ENCODE measurements around the gene RNF39. TPM values are rescaled to one million over a fixed set of nuclear protein-coding genes. Genes with fewer than 3 reads are reported as not detected.

Gene RNF39
- total RNA-seq, 2 experiments from 2014 or later, result not detected

DNA sequence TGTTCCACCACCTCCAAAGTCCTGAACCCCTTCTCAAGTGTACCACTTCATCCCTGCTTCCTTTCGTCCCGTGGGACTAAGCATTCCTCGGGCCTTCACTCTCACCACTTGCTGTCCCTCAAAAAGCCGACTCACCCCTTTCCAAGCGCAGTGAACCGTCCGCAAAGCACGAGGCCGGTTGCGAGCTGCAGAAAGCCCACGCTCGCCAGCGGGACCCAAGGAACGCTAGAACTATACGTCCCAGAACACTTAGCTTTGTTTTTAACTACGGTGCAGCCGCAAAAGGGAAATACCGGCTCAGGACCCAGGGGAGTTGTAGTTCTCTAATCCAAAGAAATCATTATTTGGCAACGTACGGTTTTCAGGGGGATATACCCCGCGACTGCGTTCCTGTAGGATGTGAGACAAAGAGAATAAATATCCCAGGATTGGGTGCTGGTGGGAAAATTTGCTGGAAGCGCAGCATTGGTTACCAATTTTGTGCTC lies 14.9 kb downstream of the RNF39 start:
- peaks cover 27% of the 10 kb centered on the region for H3K36me3 ChIP-seq (ENCODE audit: insufficient read depth, low read length)
- BruUV-seq (replicated peaks), result TSS peak; percentile 82
- peak overlapping the region; percentile 92 for H3K4me2 ChIP-seq (ENCODE audit: low read length)
- H3K27ac ChIP-seq (ENCODE audit: low read depth, low read length, poor library complexity, severe bottlenecking), result peak overlapping the region; percentile 35
- peaks cover 31% of the 10 kb centered on the region for H3K4me1 ChIP-seq (ENCODE audit: insufficient read depth, low read length, poor library complexity, severe bottlenecking)
- intact Hi-C loops (cut with micrococcal nuclease; ENCODE audit: unreplicated experiment), result loop anchor here (10.0 kb wide), 2 partner anchors 284 to 1916 kb away; partner anchors contain the start of genes RPP21 and ZKSCAN8
- no peaks in the 10 kb centered on the region for H3K9me3 ChIP-seq (ENCODE audit: low read length)
- peak; percentile 24 for DNase-seq (ENCODE audit: low spot score)
- H4K20me1 ChIP-seq (ENCODE audit: insufficient read depth, low read length), result no peaks in the 10 kb centered on the region
- ChIA-PET CTCF (ENCODE audit: unreplicated experiment) (interaction anchor here (0.6 kb wide), 1 partner anchor 143 kb away, joined by 3 read pairs; no protein-coding TSS in a partner anchor), POLR2A (interaction anchor here (0.7 to 2.2 kb wide), 7 partner anchors 8 to 152 kb away, joined by 3 to 9 read pairs (median 5); partner anchors contain the start of gene TRIM26)
- no peaks in the 10 kb centered on the region for H3K9me2 ChIP-seq (ENCODE audit: insufficient read depth, low read length)
- H2AFZ ChIP-seq (ENCODE audit: low read length), result peak overlapping the region; percentile 96
- peak overlapping the region; percentile 81 for H3K4me3 ChIP-seq (ENCODE audit: low read depth, low read length, poor library complexity, severe bottlenecking)
- peaks cover 55% of the 10 kb centered on the region for H3K79me2 ChIP-seq (ENCODE audit: insufficient read depth, low read depth, low read length)
- TF ChIP-seq CTCF (conservative IDR thresholded peaks at IDR 0.05; ENCODE audit: low read length) (no peak), EZH2phosphoT487 (IDR thresholded peaks at IDR 0.05; ENCODE audit: borderline replicate concordance, low read depth, low read length) (no peak)

GRCh38 chr6:30055513-30055912 lies 20.1 kb downstream of the RNF39 start:
- DNase-seq (ENCODE audit: low spot score), result no peak
- Histone ChIP-seq H3K36me3 (ENCODE audit: insufficient read depth, low read length) (peaks cover 15% of the 10 kb centered on the region; the same call in 1 of the 2 replicates), H3K27ac (ENCODE audit: low read depth, low read length, poor library complexity, severe bottlenecking) (no peak overlapping the region), H2AFZ (ENCODE audit: low read length) (no peak overlapping the region), H3K4me2 (ENCODE audit: low read length) (no peak overlapping the region), H3K9me3 (ENCODE audit: low read length) (no peaks in the 10 kb centered on the region), H4K20me1 (ENCODE audit: insufficient read depth, low read length) (no peaks in the 10 kb centered on the region), H3K4me1 (ENCODE audit: insufficient read depth, low read length, poor library complexity, severe bottlenecking) (peaks cover 11% of the 10 kb centered on the region), H3K79me2 (ENCODE audit: insufficient read depth, low read depth, low read length) (peaks cover 12% of the 10 kb centered on the region), H3K4me3 (ENCODE audit: low read depth, low read length, poor library complexity, severe bottlenecking) (no peak overlapping the region), H3K9me2 (ENCODE audit: insufficient read depth, low read length) (no peaks in the 10 kb centered on the region)
- CTCF ChIA-PET (ENCODE audit: unreplicated experiment), result no interaction called here
- no TSS peak for BruUV-seq (replicated peaks)
- TF ChIP-seq CTCF (conservative IDR thresholded peaks at IDR 0.05; ENCODE audit: low read length) (no peak), EZH2phosphoT487 (IDR thresholded peaks at IDR 0.05; ENCODE audit: borderline replicate concordance, low read depth, low read length) (no peak)
- intact Hi-C loops (cut with micrococcal nuclease; ENCODE audit: unreplicated experiment), result no loop called here
- POLR2A ChIA-PET, result no interaction called here

DNA sequence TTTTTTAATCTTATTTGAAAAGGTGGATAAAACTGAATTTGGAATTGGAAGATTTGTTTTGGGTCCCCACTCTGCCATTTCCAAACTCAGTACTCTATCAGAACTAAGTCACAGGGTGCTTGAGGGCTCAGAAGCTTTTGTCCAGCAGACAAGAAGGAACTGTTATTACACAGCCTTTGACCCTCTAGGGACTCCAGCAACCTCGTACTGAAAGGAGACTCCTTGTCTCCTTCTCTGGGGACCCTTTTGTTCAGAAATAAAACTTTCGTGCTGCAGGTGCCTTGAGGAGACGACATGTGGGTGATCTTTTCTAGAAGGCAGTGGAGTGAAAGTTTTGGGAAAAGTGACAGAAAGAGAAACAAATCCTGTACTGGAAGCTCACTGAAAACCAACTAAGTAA lies 21.9 kb downstream of the RNF39 start:
- H3K4me1 ChIP-seq (ENCODE audit: insufficient read depth, low read length, poor library complexity, severe bottlenecking), result no peaks in the 10 kb centered on the region
- no peak overlapping the region for H3K4me2 ChIP-seq (ENCODE audit: low read length)
- no TSS peak for BruUV-seq (replicated peaks)
- H3K36me3 ChIP-seq (ENCODE audit: insufficient read depth, low read length), result peaks cover 15% of the 10 kb centered on the region; the same call in 1 of the 2 replicates
- H3K4me3 ChIP-seq (ENCODE audit: low read depth, low read length, poor library complexity, severe bottlenecking), result no peak overlapping the region
- no peaks in the 10 kb centered on the region for H4K20me1 ChIP-seq (ENCODE audit: insufficient read depth, low read length)
- ChIA-PET CTCF (ENCODE audit: unreplicated experiment) (no interaction called here), POLR2A (interaction anchor here (0.6 kb wide), 1 partner anchor 30 kb away, joined by 3 read pairs; no protein-coding TSS in a partner anchor)
- no peak for DNase-seq (ENCODE audit: low spot score)
- H3K9me2 ChIP-seq (ENCODE audit: insufficient read depth, low read length), result no peaks in the 10 kb centered on the region
- no peak for TF ChIP-seq CTCF (conservative IDR thresholded peaks at IDR 0.05; ENCODE audit: low read length)
- no peak for TF ChIP-seq EZH2phosphoT487 (IDR thresholded peaks at IDR 0.05; ENCODE audit: borderline replicate concordance, low read depth, low read length)
- no peaks in the 10 kb centered on the region for H3K79me2 ChIP-seq (ENCODE audit: insufficient read depth, low read depth, low read length)
- no peak overlapping the region for H3K27ac ChIP-seq (ENCODE audit: low read depth, low read length, poor library complexity, severe bottlenecking)
- no peak overlapping the region for H2AFZ ChIP-seq (ENCODE audit: low read length)
- H3K9me3 ChIP-seq (ENCODE audit: low read length), result no peaks in the 10 kb centered on the region
- intact Hi-C loops (cut with micrococcal nuclease; ENCODE audit: unreplicated experiment), result no loop called here
